SJCRH30 (cell line): ENCODE data around the gene SLC1A2. TPM values are rescaled to one million over a fixed set of nuclear protein-coding genes. Genes with fewer than 3 reads are reported as not detected.

Experiments
- DNase-seq, 2 experiments: peaks; one replicate each; pipeline ENCODE4 v3.0.0-alpha.2; 2015 to 2020
- H3K27ac ChIP-seq: fragments of 250-450 bp; sonication (Bioruptor Pico); 2 replicates; pipeline ENCODE4 v1.5.1; 2020; ENCODE audit warnings: mild to moderate bottlenecking, moderate library complexity
- H3K27me3 ChIP-seq: fragments of 250-450 bp; sonication (Bioruptor Pico); 2 replicates; pipeline ENCODE4 v1.5.1; 2020; ENCODE audit warnings: mild to moderate bottlenecking, moderate library complexity
- H3K36me3 ChIP-seq: fragments of 250-450 bp; sonication (Bioruptor Pico); 2 replicates; pipeline ENCODE4 v1.5.1; 2020; ENCODE audit warnings: mild to moderate bottlenecking, moderate library complexity
- H3K4me1 ChIP-seq: fragments of 250-450 bp; sonication (Bioruptor Pico); 2 replicates; pipeline ENCODE4 v1.5.1; 2020; ENCODE audit warnings: mild to moderate bottlenecking, moderate library complexity
- H3K4me3 ChIP-seq: fragments of 250-450 bp; sonication (Bioruptor Pico); 2 replicates; pipeline ENCODE4 v1.5.1; 2020; ENCODE audit warnings: mild to moderate bottlenecking, moderate library complexity
- H3K9me3 ChIP-seq: fragments of 250-450 bp; sonication (Bioruptor Pico); replicated peaks from 2 replicates; pipeline ENCODE4 v1.5.1; 2020; ENCODE audit warnings: mild to moderate bottlenecking, moderate library complexity
- total RNA-seq: library from RNA; depleted of rRNA; stranded (reverse); fragments of >200 nt; shearing (Covaris generic); gene quantifications from 2 replicates; pipeline ENCODE4 v1.2.3, GENCODE V29; 2014

Gene SLC1A2
- total RNA-seq, 1 experiment from 2014 or later, result not detected

GRCh38 chr11:35375332-35376117, 43.8 kb downstream of the SLC1A2 start:
- no peak for DNase-seq

GRCh38 chr11:35373284-35373933, 45.9 kb downstream of the SLC1A2 start:
- Histone ChIP-seq H3K27me3 (no peaks in the 10 kb centered on the region), H3K9me3 (no peaks in the 10 kb centered on the region), H3K4me3 (no peak overlapping the region), H3K27ac (no peak overlapping the region), H3K36me3 (no peaks in the 10 kb centered on the region), H3K4me1 (no peaks in the 10 kb centered on the region)
- no peak for DNase-seq

More at GRCh38 chr11:35375332-35376117, 43.8 kb downstream of the SLC1A2 start:
- H3K36me3 ChIP-seq, result no peaks in the 10 kb centered on the region
- H3K27me3 ChIP-seq, result no peaks in the 10 kb centered on the region
- no peak overlapping the region for H3K27ac ChIP-seq
- H3K9me3 ChIP-seq, result no peaks in the 10 kb centered on the region
- no peak overlapping the region for H3K4me3 ChIP-seq
- no peaks in the 10 kb centered on the region for H3K4me1 ChIP-seq

DNA sequence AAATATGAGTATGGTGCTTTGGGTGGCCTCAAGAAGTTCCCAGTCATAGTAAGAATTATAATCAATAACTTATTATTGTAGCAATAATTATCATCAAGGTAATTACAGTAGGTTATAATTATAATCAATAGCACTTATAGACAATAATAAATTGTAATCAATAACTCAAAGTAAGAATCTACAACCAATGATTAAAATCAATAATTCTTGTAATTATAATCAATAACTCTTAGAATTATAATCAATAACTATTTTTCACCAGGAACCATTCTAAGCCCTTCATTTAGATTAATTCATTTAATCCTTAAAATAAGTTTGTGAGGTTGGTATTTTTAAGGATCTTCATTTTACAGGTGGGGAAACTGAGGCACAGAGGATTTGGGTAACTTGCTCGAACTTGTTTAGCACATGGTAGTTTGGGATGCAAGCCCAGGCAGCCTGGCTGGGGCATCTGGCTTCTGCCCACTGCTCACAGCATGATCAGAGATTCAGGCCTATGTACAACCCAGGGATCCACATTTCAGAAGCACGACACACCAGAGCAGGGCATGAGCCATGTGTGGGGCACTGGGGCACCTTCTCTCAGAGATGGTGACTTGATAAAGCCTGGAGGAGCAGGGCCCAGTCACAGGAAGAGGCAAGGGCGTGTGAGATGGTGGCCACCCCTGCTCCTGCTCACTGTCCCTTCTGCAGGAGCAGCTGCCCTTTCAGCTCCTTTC, 46.6 kb downstream of the SLC1A2 start:
- Histone ChIP-seq H3K4me1 (no peaks in the 10 kb centered on the region), H3K27me3 (no peaks in the 10 kb centered on the region), H3K4me3 (no peak overlapping the region), H3K36me3 (no peaks in the 10 kb centered on the region), H3K9me3 (no peaks in the 10 kb centered on the region), H3K27ac (no peak overlapping the region)
- DNase-seq, result no peak

DNA sequence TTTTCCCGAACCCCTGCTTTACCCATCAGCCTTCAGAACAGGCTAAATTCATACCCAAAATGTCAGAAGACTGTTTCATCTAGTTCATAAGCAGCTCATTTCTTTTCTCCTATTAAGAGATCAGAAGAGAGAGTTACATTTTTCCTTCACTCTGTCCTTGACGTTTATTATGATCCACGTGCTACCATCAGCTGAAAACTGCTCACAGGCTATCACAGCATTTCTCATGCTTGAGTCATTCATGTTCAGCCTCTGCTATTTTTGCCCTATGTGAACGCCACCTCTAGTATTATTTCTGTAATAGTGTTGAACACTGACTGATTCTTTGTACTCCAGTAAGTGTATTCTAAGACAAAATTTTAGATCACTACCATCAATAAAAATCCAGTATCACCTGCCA, 51.9 kb downstream of the SLC1A2 start:
- no peaks in the 10 kb centered on the region for H3K36me3 ChIP-seq
- H3K27me3 ChIP-seq, result no peaks in the 10 kb centered on the region
- H3K4me3 ChIP-seq, result no peak overlapping the region
- no peak overlapping the region for H3K27ac ChIP-seq
- no peaks in the 10 kb centered on the region for H3K9me3 ChIP-seq
- no peak for DNase-seq
- no peaks in the 10 kb centered on the region for H3K4me1 ChIP-seq

DNA sequence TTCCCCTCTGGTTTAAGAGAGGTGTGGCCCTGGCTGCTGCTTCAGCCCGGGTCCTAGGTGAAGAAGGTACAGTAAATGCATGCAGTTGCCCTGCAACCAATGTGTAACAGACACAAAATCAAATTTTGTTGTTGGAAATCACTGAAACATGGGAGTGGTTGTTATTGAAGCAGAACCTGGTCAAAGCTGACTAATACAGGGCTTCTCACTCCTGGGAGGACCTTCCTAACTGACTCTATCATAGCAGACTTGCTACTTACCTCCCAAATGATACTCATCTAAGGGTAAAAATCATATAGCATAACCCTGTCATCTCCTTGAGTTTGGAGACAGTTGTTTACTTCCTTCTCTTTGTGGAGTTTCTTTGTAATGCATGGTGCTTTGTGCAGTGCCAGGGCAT, 52.6 kb downstream of the SLC1A2 start:
- DNase-seq, result no peak
- no peaks in the 10 kb centered on the region for H3K9me3 ChIP-seq
- H3K27ac ChIP-seq, result no peak overlapping the region
- no peaks in the 10 kb centered on the region for H3K36me3 ChIP-seq
- H3K4me1 ChIP-seq, result no peaks in the 10 kb centered on the region
- no peaks in the 10 kb centered on the region for H3K27me3 ChIP-seq
- no peak overlapping the region for H3K4me3 ChIP-seq

GRCh38 chr11:35365961-35366360, 53.4 kb downstream of the SLC1A2 start:
- Histone ChIP-seq H3K36me3 (no peaks in the 10 kb centered on the region), H3K9me3 (no peaks in the 10 kb centered on the region), H3K27ac (no peak overlapping the region), H3K4me1 (no peaks in the 10 kb centered on the region), H3K4me3 (no peak overlapping the region), H3K27me3 (no peaks in the 10 kb centered on the region)
- no peak for DNase-seq

DNA sequence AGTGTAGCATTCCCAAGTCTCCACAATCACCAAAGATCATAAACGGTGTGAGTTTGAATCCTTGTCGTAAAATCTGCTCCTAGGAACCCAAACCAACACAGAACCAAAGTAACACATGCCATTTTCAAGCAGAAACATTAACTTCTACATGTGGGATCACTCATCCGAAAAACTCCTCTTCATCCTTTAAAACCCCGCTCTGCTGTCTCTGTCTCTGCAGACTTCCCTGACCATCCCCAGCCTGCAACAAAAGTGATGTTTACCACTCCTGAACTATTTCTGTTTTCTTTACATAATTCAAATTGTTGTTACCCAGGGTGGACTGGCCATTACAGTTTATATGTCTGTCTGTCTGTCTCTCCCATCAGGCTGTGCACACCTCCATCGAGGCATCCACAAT, 54.0 kb downstream of the SLC1A2 start:
- Histone ChIP-seq H3K36me3 (no peaks in the 10 kb centered on the region), H3K27ac (no peak overlapping the region), H3K9me3 (no peaks in the 10 kb centered on the region), H3K4me1 (no peaks in the 10 kb centered on the region), H3K4me3 (no peak overlapping the region), H3K27me3 (no peaks in the 10 kb centered on the region)
- no peak for DNase-seq

- no peak for DNase-seq
- Histone ChIP-seq H3K27ac (no peak overlapping the region), H3K9me3 (no peaks in the 10 kb centered on the region), H3K4me1 (no peaks in the 10 kb centered on the region), H3K27me3 (no peaks in the 10 kb centered on the region), H3K4me3 (no peak overlapping the region), H3K36me3 (no peaks in the 10 kb centered on the region)
Observed at GRCh38 chr11:35363854-35364780, 55.2 kb downstream of the SLC1A2 start.

DNA sequence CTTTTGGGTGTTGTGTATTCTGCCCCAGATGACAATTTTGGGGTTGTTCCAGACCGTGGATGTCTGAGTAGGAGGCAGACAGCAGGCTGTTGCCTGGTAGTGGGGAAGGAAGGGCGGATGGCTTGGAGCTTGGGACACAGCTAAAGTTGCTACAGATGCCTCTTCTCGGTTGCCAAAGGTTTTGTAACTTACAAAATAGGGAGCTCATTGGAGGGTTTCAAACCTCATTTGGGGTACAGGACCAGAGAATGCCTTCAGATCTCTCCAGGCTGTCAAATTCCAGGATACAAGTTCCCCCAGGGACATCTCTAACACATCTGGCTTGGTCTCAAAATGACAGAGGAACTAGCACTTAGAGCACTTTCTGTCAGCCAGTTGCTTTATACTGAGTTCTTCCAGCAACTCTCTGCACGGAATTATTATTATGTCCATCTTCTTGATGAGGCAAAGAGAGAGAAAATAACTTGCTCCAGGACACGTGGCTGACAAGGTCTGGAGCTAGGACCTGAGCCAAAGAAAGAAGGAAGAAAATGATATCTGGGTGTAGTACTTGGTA, 56.0 kb downstream of the SLC1A2 start:
- no peak for DNase-seq
- H3K27ac ChIP-seq, result no peak overlapping the region
- H3K36me3 ChIP-seq, result no peaks in the 10 kb centered on the region
- H3K4me3 ChIP-seq, result no peak overlapping the region
- H3K9me3 ChIP-seq, result no peaks in the 10 kb centered on the region
- H3K27me3 ChIP-seq, result no peaks in the 10 kb centered on the region
- H3K4me1 ChIP-seq, result no peaks in the 10 kb centered on the region

- DNase-seq, result no peak
- Histone ChIP-seq H3K4me1 (no peaks in the 10 kb centered on the region), H3K4me3 (no peak overlapping the region), H3K27me3 (no peaks in the 10 kb centered on the region), H3K27ac (no peak overlapping the region), H3K36me3 (no peaks in the 10 kb centered on the region), H3K9me3 (no peaks in the 10 kb centered on the region)
Observed at GRCh38 chr11:35362521-35362980, 56.8 kb downstream of the SLC1A2 start.

DNA sequence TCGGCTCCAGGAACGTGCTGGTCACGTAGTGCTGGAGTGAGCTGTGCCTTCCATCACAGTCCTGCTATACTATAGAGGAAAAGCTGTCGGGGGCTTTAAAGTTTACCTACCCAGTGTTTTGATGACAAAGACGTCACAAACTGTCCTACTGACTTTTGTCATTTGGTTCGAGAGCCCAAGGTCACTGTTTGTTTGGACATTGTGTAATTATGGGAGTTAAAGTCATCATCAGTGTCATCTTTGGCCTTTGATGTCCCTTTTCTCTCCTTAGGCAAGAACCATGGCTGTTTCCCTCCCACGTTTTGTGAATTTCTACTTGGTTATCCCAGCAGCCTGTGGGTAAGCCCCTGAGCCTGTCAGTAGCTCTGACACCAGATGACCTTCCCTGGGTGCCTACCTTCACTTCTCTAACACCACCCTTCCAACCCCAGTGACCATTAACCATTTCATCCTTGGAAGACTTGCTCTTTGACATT, 59.3 kb downstream of the SLC1A2 start:
- no peak for DNase-seq
- Histone ChIP-seq H3K36me3 (no peaks in the 10 kb centered on the region), H3K4me1 (no peaks in the 10 kb centered on the region)

DNA sequence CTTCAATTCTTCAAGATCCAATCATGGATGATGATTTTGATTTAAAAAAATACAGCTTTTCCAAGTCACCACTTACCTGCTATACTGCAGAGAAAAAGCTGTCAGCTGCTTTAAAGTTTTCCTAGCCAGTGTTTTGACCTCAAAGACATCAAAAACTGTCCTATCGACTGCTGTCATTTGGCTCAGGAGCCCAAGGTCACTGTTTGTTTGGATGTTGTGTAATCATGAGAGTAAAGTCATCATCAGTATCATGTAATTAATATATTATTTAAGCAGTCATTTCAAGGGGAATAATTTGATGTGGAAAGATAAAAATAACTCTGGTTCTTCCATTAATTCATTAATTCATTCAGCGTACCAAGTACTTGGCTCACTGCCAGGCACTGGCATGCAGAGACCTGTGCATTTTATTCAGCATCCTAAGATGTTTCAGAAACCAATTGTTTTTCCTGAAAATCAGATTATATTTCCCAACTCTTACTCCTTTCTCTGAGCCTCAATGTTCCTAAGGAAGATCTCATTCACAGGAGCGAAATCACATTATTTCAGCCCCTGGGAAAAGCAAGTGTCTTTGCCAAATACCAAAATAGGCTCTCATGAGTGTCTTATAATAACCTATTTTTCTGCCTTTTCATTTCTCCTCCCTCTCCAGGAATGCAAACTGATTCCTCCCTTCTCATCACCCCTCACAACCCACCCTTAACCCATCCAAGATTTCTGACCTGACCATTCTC, 59.9 kb downstream of the SLC1A2 start:
- no peaks in the 10 kb centered on the region for H3K4me1 ChIP-seq
- no peaks in the 10 kb centered on the region for H3K27me3 ChIP-seq
- H3K4me3 ChIP-seq, result no peak overlapping the region
- DNase-seq, result no peak
- no peaks in the 10 kb centered on the region for H3K36me3 ChIP-seq
- no peaks in the 10 kb centered on the region for H3K9me3 ChIP-seq
- no peak overlapping the region for H3K27ac ChIP-seq

More for the DNA sequence above, 59.3 kb downstream of the SLC1A2 start:
- Histone ChIP-seq H3K4me3 (no peak overlapping the region), H3K9me3 (no peaks in the 10 kb centered on the region), H3K27ac (no peak overlapping the region), H3K27me3 (no peaks in the 10 kb centered on the region)

DNA sequence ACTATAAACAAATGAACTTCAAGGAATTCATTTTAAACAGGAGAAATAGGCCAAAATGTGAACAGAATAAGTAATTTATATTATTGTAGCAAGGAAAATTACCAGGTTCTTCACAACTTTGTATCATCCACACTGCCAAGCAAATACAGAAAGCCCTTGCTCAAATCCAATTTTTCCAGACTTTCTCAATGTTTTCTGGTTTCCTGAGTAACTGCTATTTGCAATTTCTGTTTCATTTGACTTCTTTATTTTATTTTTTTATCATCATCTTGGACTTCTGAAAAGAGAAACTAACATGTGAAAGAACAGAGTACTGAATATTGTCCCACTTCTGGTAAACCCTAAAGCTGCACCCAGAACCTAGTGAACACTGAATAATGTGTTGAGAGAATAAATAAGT, 61.0 kb downstream of the SLC1A2 start:
- Histone ChIP-seq H3K27ac (no peak overlapping the region), H3K36me3 (no peaks in the 10 kb centered on the region), H3K4me1 (no peaks in the 10 kb centered on the region), H3K9me3 (no peaks in the 10 kb centered on the region), H3K4me3 (no peak overlapping the region), H3K27me3 (no peaks in the 10 kb centered on the region)
- DNase-seq, result no peak
